GM12878 (cell line): Measurements from ENCODE around the gene DUOX2.

ENCODE experiments used
- FOXK2 ChIP-seq: fragments of 450-650 bp; IDR thresholded peaks from 2 replicates; pipeline ENCODE4 v1.6.1; 2017; ENCODE audit warnings: mild to moderate bottlenecking, moderate library complexity
- NFXL1 ChIP-seq: fragments of 450-650 bp; IDR thresholded peaks from 2 replicates; pipeline ENCODE4 v1.6.1; 2017; ENCODE audit warnings: antibody characterized with exemption, mild to moderate bottlenecking, borderline replicate concordance
- PAX8 ChIP-seq: fragments of 450-650 bp; IDR thresholded peaks from 2 replicates; pipeline ENCODE4 v1.6.1; 2017; ENCODE audit warnings: mild to moderate bottlenecking, moderate library complexity
- TF ChIP-seq, protein P1 (sequence below), 3 experiments: IDR thresholded peaks in 2 of 3; conservative IDR thresholded peaks in 1 of 3; 2 replicates each; pipeline ENCODE4 v1.5.1; 2011; ENCODE audit warnings: low read depth in 3 of 3, low read length in 3 of 3, mild to moderate bottlenecking in 3 of 3, control low read depth in 2 of 3, moderate library complexity in 2 of 3, inconsistent platforms in 1 of 3, mixed read lengths in 1 of 3; ENCODE audit not compliant: control insufficient read depth in 2 of 3, insufficient read depth in 1 of 3; ENCODE audit errors: extremely low read depth in 1 of 3

DNA sequence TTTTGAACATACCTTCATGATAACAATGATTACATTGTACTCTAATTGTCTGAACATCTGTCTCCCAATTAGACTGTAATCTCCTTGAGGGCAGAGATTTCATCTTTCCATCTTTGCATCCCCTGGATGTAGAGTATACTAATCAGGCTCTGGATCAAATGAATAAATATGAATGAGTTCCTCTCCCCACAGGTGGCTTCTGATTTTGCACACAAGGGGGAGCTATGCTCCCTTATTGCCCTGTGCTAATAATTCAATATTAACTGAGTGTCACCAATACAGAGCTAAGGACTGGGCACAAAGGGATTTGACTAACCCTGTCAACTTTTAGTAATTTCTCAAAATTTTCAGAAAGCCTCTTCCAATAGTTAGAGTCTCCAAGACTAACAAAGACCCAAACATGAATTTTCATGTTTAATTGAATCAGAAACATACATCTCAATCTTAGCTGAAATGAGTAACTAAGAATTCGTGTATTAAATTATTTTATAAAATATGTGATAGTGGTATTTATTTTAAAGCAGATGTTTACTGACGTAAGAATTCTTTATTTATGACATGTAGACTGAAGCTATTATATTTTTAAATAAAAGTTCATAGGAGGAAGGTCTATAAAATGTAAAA, 12.7 kb upstream of the DUOX2 start:
- TF ChIP-seq PAX8 = no peak
- no peak for TF ChIP-seq NFXL1
- TF ChIP-seq, protein P1, sequence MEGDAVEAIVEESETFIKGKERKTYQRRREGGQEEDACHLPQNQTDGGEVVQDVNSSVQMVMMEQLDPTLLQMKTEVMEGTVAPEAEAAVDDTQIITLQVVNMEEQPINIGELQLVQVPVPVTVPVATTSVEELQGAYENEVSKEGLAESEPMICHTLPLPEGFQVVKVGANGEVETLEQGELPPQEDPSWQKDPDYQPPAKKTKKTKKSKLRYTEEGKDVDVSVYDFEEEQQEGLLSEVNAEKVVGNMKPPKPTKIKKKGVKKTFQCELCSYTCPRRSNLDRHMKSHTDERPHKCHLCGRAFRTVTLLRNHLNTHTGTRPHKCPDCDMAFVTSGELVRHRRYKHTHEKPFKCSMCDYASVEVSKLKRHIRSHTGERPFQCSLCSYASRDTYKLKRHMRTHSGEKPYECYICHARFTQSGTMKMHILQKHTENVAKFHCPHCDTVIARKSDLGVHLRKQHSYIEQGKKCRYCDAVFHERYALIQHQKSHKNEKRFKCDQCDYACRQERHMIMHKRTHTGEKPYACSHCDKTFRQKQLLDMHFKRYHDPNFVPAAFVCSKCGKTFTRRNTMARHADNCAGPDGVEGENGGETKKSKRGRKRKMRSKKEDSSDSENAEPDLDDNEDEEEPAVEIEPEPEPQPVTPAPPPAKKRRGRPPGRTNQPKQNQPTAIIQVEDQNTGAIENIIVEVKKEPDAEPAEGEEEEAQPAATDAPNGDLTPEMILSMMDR (IDR thresholded peaks at IDR 0.05 in 2 of 3, conservative IDR thresholded peaks at IDR 0.05 in 1 of 3; ENCODE audit: control insufficient read depth in 2 of 3, extremely low read depth in 1 of 3, insufficient read depth in 1 of 3, low read depth in 3 of 3, low read length in 3 of 3) = peak; percentile 64 to 72 (median 67)
- no peak for TF ChIP-seq FOXK2
